Endothelial cell of umbilical vein (primary cell): Measurements from ENCODE around the gene ADAM30.

Experiments used
- JUN ChIP-seq: IDR thresholded peaks from 2 replicates; pipeline ENCODE4 v1.6.1; 2011; ENCODE audit warnings: borderline replicate concordance, low read depth; ENCODE audit not compliant: insufficient read length, insufficient read depth
- MYC ChIP-seq: IDR thresholded peaks from one replicate; pipeline ENCODE4 v1.6.1; 2011; ENCODE audit warnings: mild to moderate bottlenecking, low read depth, low read length
- POLR2AphosphoS5 ChIP-seq: IDR thresholded peaks from 2 replicates; pipeline ENCODE4 v1.6.1; 2012; ENCODE audit warnings: low read depth, mild to moderate bottlenecking, control low read depth, low read length, moderate library complexity; ENCODE audit not compliant: insufficient read depth
- TF ChIP-seq, protein P1 (sequence below), 2 donors: IDR thresholded peaks; 1 replicate in 1 of 2; 2 replicates in 1 of 2; pipeline ENCODE4 v1.5.1; 2011; ENCODE audit warnings: low read length in 2 of 2, mild to moderate bottlenecking in 2 of 2, moderate library complexity in 2 of 2, control low read depth in 1 of 2, inconsistent platforms in 1 of 2, low read depth in 1 of 2; ENCODE audit not compliant: insufficient read depth in 1 of 2; ENCODE audit errors: extremely low read depth in 1 of 2

DNA sequence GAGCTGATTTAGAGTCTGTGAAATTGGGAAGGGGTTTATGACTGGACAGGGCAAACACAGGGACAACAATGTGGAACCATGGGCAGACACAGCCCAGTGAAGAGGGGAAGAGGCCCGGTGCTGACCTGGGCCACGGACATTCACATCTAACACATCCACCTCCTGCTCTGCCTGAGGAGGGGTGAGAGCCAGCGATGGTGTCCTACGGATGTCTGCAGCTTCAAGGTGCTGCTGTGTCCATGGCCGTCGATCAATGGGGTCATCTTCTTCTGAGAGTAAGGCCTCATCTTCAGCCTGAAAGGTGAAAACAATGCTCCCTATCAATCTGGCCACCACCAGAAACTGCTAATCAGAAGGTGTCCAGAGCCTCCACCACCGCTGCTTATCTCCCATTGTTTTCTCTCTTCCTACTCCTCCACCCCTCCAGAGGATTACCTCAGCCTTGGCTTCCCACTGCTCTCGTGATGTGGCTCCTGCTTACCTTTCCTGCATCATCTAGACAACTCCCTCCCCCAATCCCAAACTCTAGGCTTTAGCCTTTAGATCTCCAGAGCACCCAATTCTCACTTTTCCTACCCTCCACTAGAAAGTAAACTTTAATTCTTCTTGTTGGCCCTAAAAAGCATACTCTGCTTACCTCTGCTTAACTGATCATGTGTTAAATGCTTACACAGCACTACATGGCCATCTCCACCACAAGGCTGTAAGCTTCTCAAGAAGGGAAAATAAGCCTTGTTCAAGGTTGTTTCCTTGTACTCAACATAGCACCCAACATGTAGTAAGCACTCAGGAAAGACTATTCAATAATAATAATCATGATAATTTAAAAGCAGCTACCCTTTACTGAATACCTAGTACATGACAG is 24.0 kb upstream of the ADAM30 start:
- TF ChIP-seq JUN, result no peak
- TF ChIP-seq, protein P1, sequence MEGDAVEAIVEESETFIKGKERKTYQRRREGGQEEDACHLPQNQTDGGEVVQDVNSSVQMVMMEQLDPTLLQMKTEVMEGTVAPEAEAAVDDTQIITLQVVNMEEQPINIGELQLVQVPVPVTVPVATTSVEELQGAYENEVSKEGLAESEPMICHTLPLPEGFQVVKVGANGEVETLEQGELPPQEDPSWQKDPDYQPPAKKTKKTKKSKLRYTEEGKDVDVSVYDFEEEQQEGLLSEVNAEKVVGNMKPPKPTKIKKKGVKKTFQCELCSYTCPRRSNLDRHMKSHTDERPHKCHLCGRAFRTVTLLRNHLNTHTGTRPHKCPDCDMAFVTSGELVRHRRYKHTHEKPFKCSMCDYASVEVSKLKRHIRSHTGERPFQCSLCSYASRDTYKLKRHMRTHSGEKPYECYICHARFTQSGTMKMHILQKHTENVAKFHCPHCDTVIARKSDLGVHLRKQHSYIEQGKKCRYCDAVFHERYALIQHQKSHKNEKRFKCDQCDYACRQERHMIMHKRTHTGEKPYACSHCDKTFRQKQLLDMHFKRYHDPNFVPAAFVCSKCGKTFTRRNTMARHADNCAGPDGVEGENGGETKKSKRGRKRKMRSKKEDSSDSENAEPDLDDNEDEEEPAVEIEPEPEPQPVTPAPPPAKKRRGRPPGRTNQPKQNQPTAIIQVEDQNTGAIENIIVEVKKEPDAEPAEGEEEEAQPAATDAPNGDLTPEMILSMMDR (IDR thresholded peaks at IDR 0.05; ENCODE audit: extremely low read depth in 1 of 2, insufficient read depth in 1 of 2, low read depth in 1 of 2, low read length in 2 of 2), result no peak
- no peak for TF ChIP-seq POLR2AphosphoS5
- no peak for TF ChIP-seq MYC
